Measurements from ENCODE around the gene AGRP.
"Not testable (repeated sequence)": the region's sequence is repeated elsewhere in the genome, so short reads cannot be mapped to it uniquely, and the experiment has no call there.

Gene AGRP, protein sequence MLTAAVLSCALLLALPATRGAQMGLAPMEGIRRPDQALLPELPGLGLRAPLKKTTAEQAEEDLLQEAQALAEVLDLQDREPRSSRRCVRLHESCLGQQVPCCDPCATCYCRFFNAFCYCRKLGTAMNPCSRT

GRCh38 chr16:67483150-67483549 is at the start of gene AGRP:
Gene AGRP (minus strand): TSS chr16:67483547. CDS start chr16:67483398, 149 bp downstream.
- no peak for DNase-seq

DNA sequence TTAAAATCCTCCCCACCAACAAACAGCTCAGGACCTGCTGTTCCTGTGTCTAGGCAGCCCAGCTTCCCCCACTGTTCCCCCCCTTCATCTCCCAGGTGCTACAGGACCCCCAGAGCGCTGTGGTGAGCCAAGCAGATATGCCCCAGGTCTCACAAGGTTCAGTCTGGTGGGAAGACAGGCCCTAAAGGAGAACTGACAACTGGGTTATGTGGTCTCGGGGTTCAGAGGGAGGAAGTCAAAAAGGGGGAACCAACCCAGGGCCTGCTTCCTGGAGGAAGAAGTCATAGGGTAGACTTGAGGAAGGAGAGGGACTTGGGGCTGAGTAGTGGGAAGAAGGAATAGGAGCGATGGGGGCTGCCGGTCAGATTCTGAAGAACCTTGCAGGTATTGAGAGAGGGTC is 47.9 kb upstream of the AGRP start:
- DNase-seq = no peak

DNA sequence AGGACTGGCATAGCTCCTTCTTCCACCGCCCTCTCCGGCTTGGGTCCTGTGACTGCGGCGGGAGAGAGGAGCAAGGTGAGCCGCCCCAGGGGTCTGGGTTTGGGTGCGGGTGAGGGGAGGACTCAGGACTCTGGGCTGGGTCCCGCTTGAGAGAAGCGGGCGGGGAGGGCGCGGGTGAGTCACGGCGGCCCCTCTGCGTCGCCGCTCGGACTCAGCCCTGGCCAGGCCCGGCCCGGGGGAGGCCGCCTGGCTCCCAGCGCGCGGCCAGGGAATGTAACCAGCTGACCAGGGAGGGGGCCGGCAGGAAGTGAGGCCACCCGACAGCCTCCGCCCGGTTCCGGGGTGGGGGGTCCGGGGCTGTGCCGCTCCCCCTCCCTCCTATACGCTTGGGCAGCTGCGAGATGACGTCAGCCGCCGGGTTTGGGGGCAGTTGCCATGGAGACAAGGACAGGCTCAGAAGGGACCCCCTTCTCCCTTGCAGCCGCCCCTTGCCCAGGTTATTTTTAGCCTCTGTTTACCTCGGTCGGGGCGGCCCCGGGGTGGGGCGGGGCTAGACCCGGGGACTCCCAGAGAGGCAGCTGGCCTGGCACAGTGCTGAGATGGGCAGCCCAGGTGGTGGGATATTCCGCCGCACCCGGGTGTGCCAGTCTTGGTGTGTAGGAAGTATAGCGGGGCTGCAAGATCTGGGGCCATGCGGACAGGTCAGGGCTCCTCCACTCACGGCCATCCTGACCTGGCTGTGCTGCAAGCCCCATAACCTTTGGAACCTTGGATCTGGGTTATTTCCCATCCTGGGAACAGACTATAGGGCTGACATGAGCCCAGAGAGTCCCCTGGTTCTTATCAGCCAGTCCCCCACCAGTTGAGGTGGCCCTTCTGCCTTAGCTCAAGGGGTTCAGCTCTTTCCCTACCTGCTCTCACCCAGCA is 46.9 kb upstream of the AGRP start:
- DNase-seq = no peak

DNA sequence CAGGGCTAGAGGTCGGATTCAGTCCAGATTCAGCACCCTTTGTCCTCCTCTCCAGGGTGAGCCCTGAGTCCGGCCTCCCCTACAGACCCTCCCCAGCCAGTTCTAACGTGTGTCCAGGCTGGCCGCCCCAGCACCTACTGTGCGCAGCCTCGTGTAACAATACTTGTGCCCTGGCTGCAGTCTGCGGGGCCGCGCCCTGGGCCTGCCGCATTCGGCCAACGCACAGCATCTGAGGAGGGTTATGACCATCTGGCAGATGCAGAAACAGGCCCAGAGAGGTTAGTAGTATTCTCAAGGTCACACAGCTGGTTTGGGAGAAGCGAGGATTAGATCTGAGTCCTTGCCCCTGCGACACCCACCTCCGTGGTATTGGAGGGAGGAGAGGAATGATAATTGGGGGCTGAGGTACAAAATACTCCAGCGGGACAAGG is 46.2 kb upstream of the AGRP start:
- no peak for DNase-seq

DNA sequence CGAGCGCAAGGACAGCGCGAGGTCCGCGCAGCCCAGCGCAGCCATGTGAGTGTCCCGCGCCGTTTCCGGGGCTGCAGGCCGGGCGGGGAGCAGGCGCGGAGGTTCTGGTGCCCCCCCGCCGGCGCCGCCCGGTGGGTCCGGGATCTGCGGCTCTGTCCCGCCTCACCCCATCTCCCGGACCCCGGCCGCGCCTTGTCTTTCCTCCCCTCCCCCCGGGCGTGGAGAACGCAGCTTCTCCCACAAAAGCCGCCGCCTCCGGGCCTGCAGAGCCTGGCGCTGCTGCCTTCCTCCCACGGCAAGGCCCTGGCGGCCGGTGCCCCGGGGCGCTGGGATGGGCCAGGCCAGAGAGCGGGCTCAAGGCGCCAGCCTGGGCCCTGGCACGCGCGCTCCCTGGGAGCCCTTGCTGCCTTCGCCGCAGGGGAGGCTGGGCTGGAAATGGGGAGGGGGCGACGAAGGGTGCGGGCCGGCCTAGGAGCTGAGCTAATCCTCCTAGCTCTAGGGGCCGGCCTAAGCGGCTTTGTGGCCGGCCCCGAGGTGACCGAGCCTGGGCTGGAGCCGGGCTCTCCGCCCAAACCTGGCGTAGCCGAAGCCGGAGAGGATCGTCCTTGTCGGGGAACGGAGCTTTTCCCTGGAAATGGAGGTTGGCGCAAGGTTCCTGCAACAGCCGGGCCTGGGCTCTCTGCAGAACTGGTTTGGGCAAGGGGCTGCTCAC is 45.7 kb upstream of the AGRP start:
- no peak for DNase-seq

DNA sequence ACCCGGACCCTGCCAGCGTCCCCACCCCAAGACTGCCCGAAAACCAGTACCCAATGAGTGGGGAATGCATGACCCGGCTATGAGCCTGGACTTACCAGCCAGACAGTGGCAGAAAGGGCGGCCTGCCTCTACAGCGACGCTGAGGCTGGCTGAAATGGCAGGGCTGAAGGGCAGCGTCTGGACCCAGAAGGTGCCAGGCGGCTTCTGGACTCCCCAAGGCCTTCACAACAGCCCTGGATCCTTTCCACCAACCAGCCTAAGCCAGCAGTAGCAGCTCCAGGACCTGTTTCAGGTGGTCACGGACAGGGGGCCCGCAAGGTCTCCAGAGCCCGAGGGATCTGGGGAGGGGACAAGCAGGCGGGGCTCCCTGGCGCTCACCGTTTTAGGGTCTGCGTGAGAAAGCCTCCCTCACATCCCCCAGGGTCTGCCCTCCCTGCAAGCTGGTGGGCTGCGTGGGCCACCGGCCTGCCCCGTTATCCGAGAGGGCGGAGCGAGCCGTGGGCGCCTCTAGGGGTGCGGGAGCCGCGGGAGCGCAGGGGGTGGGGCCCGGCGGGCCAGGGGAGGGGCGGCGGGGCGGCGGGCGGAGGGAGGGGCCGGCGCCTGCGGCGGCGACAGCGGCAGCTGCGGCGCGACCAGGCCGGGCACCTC is 45.0 kb upstream of the AGRP start, which contains the start of gene RIPOR1:
Gene RIPOR1 (plus strand): TSS at position 608 of the 648 bp plus-strand sequence. CDS start 9,618 bp downstream, outside the sequence.
- DNase-seq = no peak

GRCh38 chr16:67526149-67526791 is 42.9 kb upstream of the AGRP start:
- DNase-seq = no peak

DNA sequence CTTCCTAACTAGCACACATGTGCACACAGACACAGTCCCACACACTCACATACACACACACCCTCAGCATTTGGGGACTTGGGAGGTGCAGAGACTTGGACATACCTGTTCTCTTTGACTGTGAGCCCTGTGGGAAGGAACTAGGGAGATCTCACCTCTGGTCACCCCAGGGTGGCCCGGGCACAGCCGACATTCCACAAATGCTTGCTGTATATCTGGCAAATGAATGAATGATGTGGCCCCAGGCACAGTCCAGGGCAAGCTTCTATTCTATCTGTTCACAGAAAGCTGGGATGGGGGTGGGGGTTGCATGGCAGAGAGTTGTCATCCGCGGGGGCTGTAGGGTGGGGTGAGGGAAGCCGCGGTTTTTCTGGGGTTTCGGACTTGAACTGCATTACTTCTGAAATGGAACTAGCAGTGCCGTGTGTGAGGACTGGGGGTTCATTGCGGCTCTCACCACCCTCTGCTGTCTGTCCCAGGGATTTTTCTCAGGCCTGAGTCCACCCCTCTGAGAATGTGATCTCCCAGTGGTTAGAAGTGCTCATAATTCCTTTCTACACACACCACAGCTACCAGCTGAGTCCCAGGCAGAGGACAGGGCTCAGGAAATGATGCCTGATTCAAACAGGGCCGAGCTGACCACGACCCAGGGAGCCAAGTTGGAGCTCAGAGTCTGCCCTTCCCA is 42.0 kb upstream of the AGRP start:
- DNase-seq = no peak

DNA sequence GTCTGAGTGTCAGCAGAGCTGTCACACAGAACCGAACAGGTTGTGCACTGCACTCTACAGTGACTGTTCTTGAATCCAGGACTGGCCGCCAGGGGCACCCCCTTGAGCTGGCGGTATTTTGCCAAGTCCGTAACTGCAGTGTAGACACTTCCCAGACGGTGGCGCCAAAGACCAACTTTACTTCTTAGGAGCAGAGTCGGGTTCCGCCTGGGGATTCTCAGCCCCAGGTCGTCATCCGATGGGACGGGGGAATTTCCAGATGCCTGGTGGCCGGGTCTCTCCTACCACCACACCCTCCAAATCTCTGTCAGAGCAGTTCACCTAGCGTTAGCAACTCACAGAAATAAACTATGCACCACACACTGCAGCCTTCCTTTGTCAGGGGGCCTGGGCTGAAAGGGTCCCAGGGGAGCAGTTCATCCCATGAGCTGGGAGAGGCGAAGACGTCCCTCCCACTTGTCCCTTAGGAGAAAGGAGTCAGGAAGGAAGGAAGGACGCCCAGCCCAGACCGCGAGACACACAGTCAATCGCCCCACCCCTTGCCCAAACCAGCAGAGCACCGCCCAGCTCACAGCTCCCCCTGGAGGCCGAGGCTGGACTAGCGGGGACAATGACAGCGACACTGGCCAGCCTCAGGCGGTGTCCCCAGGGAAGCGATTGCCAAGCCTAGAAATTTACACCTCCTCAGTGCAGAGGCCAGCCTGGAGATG is 37.9 kb upstream of the AGRP start:
- peak; percentile 97 for DNase-seq

- no peak for DNase-seq
These were observed 35.9 kb upstream of the AGRP start for GRCh38 chr16:67519242-67519641.

DNA sequence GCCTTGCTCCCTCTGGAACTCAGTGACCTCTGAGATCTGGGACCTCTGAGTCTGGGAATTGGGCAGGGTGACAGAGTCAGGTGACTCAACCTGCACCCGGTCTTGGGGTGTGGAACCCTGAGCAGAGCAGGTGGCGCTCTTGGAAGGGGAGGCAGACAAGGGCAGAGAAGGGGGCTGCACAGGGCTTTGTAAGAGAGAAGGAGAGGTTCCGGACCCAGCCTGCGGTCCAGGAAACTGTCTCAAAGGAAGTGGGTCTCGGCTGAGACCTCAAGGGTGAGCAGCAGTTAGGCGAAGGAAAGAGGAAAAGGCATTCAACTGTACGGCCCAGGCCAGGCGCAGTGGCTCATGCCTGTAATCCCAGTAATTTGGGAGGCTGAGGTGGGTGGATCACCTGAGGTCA is 35.3 kb upstream of the AGRP start:
- DNase-seq = no peak

- DNase-seq = no peak
These were observed 34.5 kb upstream of the AGRP start for GRCh38 chr16:67517661-67518423.

GRCh38 chr16:67517155-67517445 is 33.8 kb upstream of the AGRP start:
- no peak for DNase-seq

DNA sequence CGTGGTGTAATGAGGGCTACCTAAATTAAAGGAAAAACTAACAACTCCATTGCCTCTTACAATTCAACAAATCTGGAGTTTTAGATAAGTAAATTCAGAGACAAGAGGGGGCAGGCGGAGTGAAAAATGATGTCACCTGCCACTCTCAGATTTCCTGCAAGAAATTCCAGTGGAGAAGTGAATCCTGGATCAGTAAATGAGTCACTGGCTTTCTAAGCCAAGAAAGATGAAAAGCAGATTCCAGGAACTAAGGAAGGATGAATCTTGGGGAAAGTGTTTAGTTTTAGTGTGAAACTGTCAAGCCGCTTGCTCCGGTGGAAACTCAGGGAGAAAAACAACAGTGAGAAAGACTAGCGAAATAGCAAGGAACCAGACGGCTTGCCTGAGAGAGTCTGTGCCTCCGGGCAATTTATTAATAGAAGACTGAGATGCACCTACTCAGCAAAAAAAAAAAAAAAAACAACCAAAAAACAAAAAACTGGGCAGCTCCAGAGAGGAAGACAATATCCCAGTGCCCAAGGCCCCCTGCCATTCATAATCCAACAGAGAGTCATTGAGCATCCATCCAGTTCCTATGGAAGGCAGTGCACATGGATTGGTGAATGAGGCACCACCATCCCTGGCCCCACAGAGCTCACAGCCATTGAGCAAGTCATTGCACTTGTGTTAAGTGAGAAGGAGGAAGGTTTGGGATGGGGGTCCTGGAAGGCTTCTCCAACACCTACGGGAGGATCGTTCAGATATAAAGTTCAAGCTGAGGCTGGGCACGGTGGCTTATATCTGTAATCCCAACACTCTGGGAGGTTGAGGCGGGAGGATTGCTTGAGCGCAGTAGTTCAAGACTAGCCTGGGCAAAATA is 33.2 kb upstream of the AGRP start:
- no peak for DNase-seq

DNA sequence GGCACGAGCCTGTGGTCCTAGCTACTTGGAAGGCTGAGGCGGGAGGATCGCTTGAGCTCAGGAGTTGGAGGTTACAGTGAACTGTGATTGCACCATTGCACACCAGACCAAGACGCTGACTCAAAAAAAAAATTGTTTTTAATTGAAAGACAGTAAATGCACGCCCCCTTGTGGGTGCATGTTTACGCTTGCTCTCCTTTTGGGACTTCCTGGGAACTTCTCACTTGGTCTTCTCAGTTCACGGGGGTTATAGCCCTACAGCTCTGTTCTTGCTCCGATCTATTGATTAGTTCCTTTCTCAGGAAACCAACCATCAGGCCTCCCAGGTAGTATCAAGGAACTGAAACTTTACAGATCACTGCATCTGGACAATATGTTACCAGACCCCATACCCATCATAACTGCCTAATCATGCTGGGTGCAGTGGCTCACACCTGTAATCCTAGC is 31.1 kb upstream of the AGRP start:
- no peak for DNase-seq

DNA sequence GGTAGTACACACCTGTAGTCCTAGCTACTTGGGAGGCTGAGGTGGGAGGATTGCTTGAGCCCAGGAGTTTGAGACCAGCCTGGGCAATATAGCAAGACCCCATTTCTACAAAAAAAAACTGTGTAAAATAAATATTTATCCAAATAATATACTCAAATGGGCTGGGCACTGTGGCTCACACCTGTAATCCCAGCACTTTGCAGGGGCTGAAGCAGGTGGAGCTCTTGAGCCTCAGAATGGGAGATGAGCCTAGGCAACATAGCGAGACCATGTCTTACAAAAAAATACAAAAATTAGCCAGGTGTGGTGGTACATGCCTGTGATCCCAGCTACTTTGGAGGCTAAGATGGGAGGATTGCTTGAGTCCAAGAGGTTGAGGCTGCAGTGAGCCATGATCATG is 30.5 kb upstream of the AGRP start:
- not testable (repeated sequence) for DNase-seq

DNA sequence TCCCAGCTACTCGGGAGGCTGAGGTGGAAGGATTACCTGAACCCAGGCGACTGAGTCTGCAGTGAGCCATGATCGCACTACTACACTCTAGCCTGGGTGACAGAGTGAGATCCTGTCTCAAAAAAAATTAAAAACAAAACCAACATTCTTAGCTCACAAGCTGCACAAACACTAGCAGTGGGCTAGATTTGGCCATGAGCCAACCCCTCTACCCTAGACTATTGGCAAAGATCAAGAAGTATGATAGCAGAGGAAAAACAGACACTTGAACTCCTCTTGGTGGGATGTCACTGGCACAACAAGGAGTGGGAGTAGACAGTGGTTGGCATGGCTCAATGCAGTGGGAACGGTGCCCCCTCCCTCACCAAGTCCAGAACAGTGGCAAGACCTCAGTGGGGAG is 25.7 kb upstream of the AGRP start:
- DNase-seq = no peak

GRCh38 chr16:67506468-67506867 is 23.1 kb upstream of the AGRP start:
- DNase-seq = no peak

Data from NCI-H2107 (cell line).